Caco-2 (cell line): Measurements from ENCODE around the gene TBC1D3H. TPM values are rescaled to one million over a fixed set of nuclear protein-coding genes. Genes with fewer than 3 reads are reported as not detected.
"Not testable (repeated sequence)": the region's sequence is repeated elsewhere in the genome, so short reads cannot be mapped to it uniquely, and the experiment has no call there.

Experiments
- Bru-seq: library from RNA; stranded (reverse); fragments of 400-500 nt; gene quantifications from one replicate; lab custom pipeline; 2021; lab: Mats Ljungman, UMichigan
- BruChase-seq, 2 experiments: library from RNA; stranded (reverse); fragments of 400-500 nt; gene quantifications; one replicate each; lab custom pipeline; 2021; lab: Mats Ljungman, UMichigan
- BruUV-seq: library from RNA; stranded (reverse); fragments of 400-500 nt; replicated peaks from 2 replicates; lab custom pipeline; 2021; lab: Mats Ljungman, UMichigan
- CTCF ChIA-PET: fragments of 300-600 bp; sonication (Branson Sonifier 250); formaldehyde crosslinking; loops from one replicate; lab custom pipeline; 2022; ENCODE audit warnings: antibody characterized with exemption; lab: Charles Lee
- POLR2A ChIA-PET: fragments of 300-600 bp; sonication (Branson Sonifier 250); formaldehyde crosslinking; loops from one replicate; lab custom pipeline; 2022; ENCODE audit warnings: antibody characterized with exemption; lab: Charles Lee
- DNase-seq, 2 experiments: peaks; one replicate each; pipeline versions ENCODE4 v3.0.0 to v3.0.0-alpha.2; 2020 to 2022
- H3K27me3 ChIP-seq: replicated peaks from 2 replicates; pipeline ENCODE4 v1.6.0; 2011; ENCODE audit warnings: low read length; ENCODE audit not compliant: control insufficient read depth, insufficient read depth
- H3K36me3 ChIP-seq: 2 replicates; pipeline ENCODE4 v1.5.1; 2011; ENCODE audit warnings: low read length; ENCODE audit not compliant: control insufficient read depth, insufficient read depth
- H3K4me1 ChIP-seq: fragments of 250-450 bp; sonication (Bioruptor Pico); 2 replicates; pipeline ENCODE4 v1.5.1; 2020; ENCODE audit warnings: mild to moderate bottlenecking
- H3K4me3 ChIP-seq: 2 replicates; pipeline ENCODE4 v1.5.1; 2011; ENCODE audit warnings: low read depth, mild to moderate bottlenecking, control low read depth, low read length
- H3K9me3 ChIP-seq: fragments of 250-450 bp; sonication (Bioruptor Pico); 2 replicates; pipeline ENCODE4 v1.5.1; 2020; ENCODE audit warnings: mild to moderate bottlenecking, moderate library complexity
- H3K27ac Mint-ChIP-seq: one replicate; pipeline ENCODE4 v1.8.0; 2022; ENCODE audit warnings: mixed read lengths; ENCODE audit not compliant: unreplicated experiment
- H3K27me3 Mint-ChIP-seq: one replicate; pipeline ENCODE4 v1.8.0; 2022; ENCODE audit warnings: mixed read lengths; ENCODE audit not compliant: insufficient read depth, unreplicated experiment
- H3K36me3 Mint-ChIP-seq: one replicate; pipeline ENCODE4 v1.8.0; 2022; ENCODE audit warnings: mild to moderate bottlenecking, mixed read lengths; ENCODE audit not compliant: insufficient read depth, unreplicated experiment
- H3K4me1 Mint-ChIP-seq: one replicate; pipeline ENCODE4 v1.8.0; 2022; ENCODE audit warnings: low read depth, mixed read lengths; ENCODE audit not compliant: unreplicated experiment
- H3K4me3 Mint-ChIP-seq: one replicate; pipeline ENCODE4 v1.8.0; 2022; ENCODE audit warnings: mild to moderate bottlenecking, moderate library complexity, mixed read lengths; ENCODE audit not compliant: unreplicated experiment
- H3K9me3 Mint-ChIP-seq: one replicate; pipeline ENCODE4 v1.8.0; 2022; ENCODE audit warnings: mixed read lengths; ENCODE audit not compliant: unreplicated experiment
- intact Hi-C: fragments of 100-400 bp; cut with micrococcal nuclease; formaldehyde crosslinking; loops from one replicate; pipeline ENCODE4 v1.10.0; 2022; ENCODE audit not compliant: unreplicated experiment
- long read RNA-seq: library from polyadenylated mRNA; stranded (forward); transcript quantifications from one replicate; pipeline ENCODE4 v2.0.0, GENCODE V29; 2022
- total RNA-seq: library from RNA; stranded (reverse); gene quantifications from 2 replicates; pipeline ENCODE4 v1.2.3, GENCODE V29; 2022

Gene TBC1D3H
- not detected in 2 replicates for total RNA-seq
- not detected for Bru-seq, nascent RNA
- BruChase-seq, experiment 1, labeled RNA remaining after a 2-hour chase = not detected
- not detected for BruChase-seq, experiment 2, labeled RNA remaining after a 6-hour chase
- long read RNA-seq = 0 reads

GRCh38 chr17:36388385-36389245, at the start of gene TBC1D3H:
TSS of gene TBC1D3H (minus strand) at chr17:36388435. CDS start at chr17:36386895, 1,540 bp downstream.
- H3K4me1 Mint-ChIP-seq, H3K4me3 ChIP-seq, intact Hi-C loops, H3K9me3 Mint-ChIP-seq, H3K4me3 Mint-ChIP-seq, POLR2A ChIA-PET, H3K36me3 Mint-ChIP-seq, DNase-seq, H3K27ac Mint-ChIP-seq, H3K27me3 ChIP-seq, CTCF ChIA-PET, H3K36me3 ChIP-seq, H3K4me1 ChIP-seq, BruUV-seq, H3K27me3 Mint-ChIP-seq, H3K9me3 ChIP-seq: not testable (repeated sequence)

- H3K27ac Mint-ChIP-seq, intact Hi-C loops, H3K4me3 Mint-ChIP-seq, H3K4me1 ChIP-seq, H3K27me3 Mint-ChIP-seq, H3K4me1 Mint-ChIP-seq, DNase-seq, H3K27me3 ChIP-seq, H3K4me3 ChIP-seq, H3K9me3 ChIP-seq, BruUV-seq, H3K36me3 Mint-ChIP-seq, H3K9me3 Mint-ChIP-seq, CTCF ChIA-PET, POLR2A ChIA-PET, H3K36me3 ChIP-seq: not testable (repeated sequence)
Measured at GRCh38 chr17:36428891-36429290, 40.7 kb upstream of the TBC1D3H start.

- BruUV-seq, H3K9me3 Mint-ChIP-seq, H3K27me3 ChIP-seq, H3K9me3 ChIP-seq, H3K4me1 ChIP-seq, H3K4me1 Mint-ChIP-seq, H3K27me3 Mint-ChIP-seq, H3K4me3 Mint-ChIP-seq, CTCF ChIA-PET, H3K36me3 Mint-ChIP-seq, H3K36me3 ChIP-seq, H3K4me3 ChIP-seq, POLR2A ChIA-PET, intact Hi-C loops, DNase-seq, H3K27ac Mint-ChIP-seq: not testable (repeated sequence)
Measured at GRCh38 chr17:36415180-36415941, 27.1 kb upstream of the TBC1D3H start.

- H3K4me3 Mint-ChIP-seq, H3K4me3 ChIP-seq, CTCF ChIA-PET, H3K9me3 Mint-ChIP-seq, H3K27ac Mint-ChIP-seq, H3K4me1 ChIP-seq, H3K36me3 Mint-ChIP-seq, H3K9me3 ChIP-seq, BruUV-seq, intact Hi-C loops, DNase-seq, H3K4me1 Mint-ChIP-seq, H3K27me3 ChIP-seq, POLR2A ChIA-PET, H3K36me3 ChIP-seq, H3K27me3 Mint-ChIP-seq: not testable (repeated sequence)
Measured at GRCh38 chr17:36390943-36391645, 2.9 kb upstream of the TBC1D3H start.

- H3K9me3 Mint-ChIP-seq, POLR2A ChIA-PET, H3K4me3 ChIP-seq, H3K36me3 Mint-ChIP-seq, H3K9me3 ChIP-seq, H3K4me1 ChIP-seq, intact Hi-C loops, DNase-seq, CTCF ChIA-PET, H3K27me3 ChIP-seq, H3K36me3 ChIP-seq, BruUV-seq, H3K27me3 Mint-ChIP-seq, H3K4me1 Mint-ChIP-seq, H3K27ac Mint-ChIP-seq, H3K4me3 Mint-ChIP-seq: not testable (repeated sequence)
Measured at GRCh38 chr17:36375938-36376337, 12.3 kb downstream of the TBC1D3H start.

- H3K27me3 Mint-ChIP-seq, H3K4me1 ChIP-seq, POLR2A ChIA-PET, H3K4me3 Mint-ChIP-seq, H3K27me3 ChIP-seq, DNase-seq, BruUV-seq, H3K4me3 ChIP-seq, H3K36me3 ChIP-seq, H3K36me3 Mint-ChIP-seq, intact Hi-C loops, H3K27ac Mint-ChIP-seq, H3K9me3 Mint-ChIP-seq, CTCF ChIA-PET, H3K4me1 Mint-ChIP-seq, H3K9me3 ChIP-seq: not testable (repeated sequence)
Measured at GRCh38 chr17:36362496-36362895, 25.7 kb downstream of the TBC1D3H start.
